Measurements from ENCODE around the gene LSP1.

The LSP1 gene

DNA sequence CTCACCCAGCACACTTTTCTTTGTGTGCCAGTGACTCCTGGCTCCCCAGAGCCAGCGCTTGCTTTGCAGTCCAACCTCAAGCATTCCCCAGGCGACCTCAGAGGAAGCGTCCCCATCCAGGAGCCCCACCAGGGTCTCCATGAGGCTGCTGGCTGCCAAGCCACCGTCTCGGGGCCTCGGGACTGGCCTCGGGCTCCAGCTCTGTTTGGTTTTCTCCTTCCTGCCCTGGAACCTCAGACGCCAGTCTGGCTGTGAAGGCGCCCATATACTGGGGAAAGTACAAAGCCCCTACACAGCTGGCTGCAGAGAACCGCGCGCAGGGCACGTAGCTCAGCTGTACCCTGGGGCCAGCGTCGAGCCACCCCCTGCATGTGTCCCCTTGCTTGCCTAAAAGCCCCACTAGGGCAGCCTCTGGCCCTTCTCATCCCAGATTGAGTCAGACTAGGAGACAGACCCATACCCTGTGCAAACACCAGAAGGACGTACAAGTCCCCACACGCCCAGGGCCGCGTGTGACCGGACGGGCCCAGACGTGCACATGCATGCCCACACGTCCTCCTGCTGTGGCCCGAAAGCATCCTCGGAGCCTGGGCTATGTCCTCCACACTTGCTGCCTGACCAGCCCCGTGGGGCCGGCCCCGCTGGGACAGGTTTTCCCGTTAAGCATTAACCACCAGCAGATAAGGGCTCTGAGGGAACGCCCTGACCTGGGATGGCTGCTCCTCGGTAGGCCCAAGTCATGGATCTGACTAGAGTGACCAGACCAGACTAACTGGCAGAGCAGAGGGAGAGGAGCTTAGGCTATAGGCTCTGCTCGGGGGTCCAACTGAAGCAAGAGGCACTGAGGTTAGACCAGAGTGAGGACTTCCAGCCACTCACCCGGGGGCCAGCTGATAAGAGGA, 22.3 kb upstream of the LSP1 start:
- Histone ChIP-seq H3K9me3 (ENCODE audit: severe bottlenecking) (no peaks in the 10 kb centered on the region), H3K27ac (ENCODE audit: poor library complexity, severe bottlenecking) (peak overlapping the region; percentile 96), H3K4me3 (ENCODE audit: severe bottlenecking) (no peak overlapping the region), H3K36me3 (ENCODE audit: low read depth) (no peaks in the 10 kb centered on the region), H3K27me3 (ENCODE audit: insufficient read depth, poor library complexity, severe bottlenecking) (no peaks in the 10 kb centered on the region), H3K4me1 (ENCODE audit: insufficient read depth, poor library complexity, severe bottlenecking) (peaks cover 72% of the 10 kb centered on the region)
- ATAC-seq (ENCODE audit: low read depth) (peak; percentile 52), DNase-seq (ENCODE audit: low spot score) (peak; percentile 98)
- TF ChIP-seq, protein P1, sequence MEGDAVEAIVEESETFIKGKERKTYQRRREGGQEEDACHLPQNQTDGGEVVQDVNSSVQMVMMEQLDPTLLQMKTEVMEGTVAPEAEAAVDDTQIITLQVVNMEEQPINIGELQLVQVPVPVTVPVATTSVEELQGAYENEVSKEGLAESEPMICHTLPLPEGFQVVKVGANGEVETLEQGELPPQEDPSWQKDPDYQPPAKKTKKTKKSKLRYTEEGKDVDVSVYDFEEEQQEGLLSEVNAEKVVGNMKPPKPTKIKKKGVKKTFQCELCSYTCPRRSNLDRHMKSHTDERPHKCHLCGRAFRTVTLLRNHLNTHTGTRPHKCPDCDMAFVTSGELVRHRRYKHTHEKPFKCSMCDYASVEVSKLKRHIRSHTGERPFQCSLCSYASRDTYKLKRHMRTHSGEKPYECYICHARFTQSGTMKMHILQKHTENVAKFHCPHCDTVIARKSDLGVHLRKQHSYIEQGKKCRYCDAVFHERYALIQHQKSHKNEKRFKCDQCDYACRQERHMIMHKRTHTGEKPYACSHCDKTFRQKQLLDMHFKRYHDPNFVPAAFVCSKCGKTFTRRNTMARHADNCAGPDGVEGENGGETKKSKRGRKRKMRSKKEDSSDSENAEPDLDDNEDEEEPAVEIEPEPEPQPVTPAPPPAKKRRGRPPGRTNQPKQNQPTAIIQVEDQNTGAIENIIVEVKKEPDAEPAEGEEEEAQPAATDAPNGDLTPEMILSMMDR (IDR thresholded peaks at IDR 0.05; ENCODE audit: poor library complexity, severe bottlenecking) = no peak

DNA sequence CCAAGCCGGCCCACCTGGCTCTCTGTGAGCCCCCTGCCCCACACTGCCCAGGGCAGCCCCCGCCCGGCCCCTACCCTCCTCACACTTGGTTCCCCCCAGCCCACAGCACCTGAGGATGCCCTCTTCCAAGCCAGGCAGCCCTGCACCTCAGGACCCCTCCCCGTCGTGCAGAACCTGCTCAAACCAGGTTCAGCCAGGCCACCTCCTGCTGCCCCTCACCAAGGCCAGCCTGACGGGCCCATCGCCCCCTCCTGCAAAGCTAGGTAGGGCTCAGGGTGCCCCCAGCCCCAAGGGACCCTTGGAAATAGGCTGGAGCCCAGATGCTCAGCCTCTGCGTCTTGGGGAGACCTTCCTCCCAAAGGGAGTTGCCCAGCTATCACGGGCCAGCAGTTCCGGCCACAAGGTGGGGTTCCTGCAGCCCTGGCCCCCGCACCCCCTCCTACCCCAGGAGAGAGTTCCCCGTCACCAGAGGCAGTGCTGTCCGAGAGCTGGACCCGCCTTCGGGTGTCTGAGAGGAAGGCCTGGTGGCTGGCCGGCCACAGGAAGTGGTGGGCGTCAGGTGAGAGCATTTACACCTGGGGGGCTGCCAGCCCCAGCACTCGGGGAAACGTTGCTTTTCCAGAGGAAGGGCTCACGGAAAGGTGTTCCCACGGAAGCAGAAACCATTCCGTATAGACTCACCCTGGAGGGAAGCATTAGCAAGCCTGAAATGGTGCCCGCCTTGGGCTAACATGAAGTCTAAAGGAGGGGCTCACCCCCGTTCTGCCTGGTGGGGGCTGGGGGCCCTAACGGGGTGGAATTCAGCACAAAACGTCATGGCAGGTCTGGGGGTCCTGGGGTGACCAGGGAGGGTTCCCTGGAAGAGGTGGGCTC, 21.3 kb upstream of the LSP1 start:
- Histone ChIP-seq H3K27me3 (ENCODE audit: insufficient read depth, poor library complexity, severe bottlenecking) (no peaks in the 10 kb centered on the region), H3K4me3 (ENCODE audit: severe bottlenecking) (no peak overlapping the region), H3K9me3 (ENCODE audit: severe bottlenecking) (no peaks in the 10 kb centered on the region), H3K36me3 (ENCODE audit: low read depth) (no peaks in the 10 kb centered on the region), H3K4me1 (ENCODE audit: insufficient read depth, poor library complexity, severe bottlenecking) (peaks cover 70% of the 10 kb centered on the region), H3K27ac (ENCODE audit: poor library complexity, severe bottlenecking) (peak overlapping the region; percentile 96)
- DNase-seq (ENCODE audit: low spot score) = no peak
- TF ChIP-seq, protein P1 (IDR thresholded peaks at IDR 0.05; ENCODE audit: poor library complexity, severe bottlenecking) = no peak
- no peak for ATAC-seq (ENCODE audit: low read depth)

DNA sequence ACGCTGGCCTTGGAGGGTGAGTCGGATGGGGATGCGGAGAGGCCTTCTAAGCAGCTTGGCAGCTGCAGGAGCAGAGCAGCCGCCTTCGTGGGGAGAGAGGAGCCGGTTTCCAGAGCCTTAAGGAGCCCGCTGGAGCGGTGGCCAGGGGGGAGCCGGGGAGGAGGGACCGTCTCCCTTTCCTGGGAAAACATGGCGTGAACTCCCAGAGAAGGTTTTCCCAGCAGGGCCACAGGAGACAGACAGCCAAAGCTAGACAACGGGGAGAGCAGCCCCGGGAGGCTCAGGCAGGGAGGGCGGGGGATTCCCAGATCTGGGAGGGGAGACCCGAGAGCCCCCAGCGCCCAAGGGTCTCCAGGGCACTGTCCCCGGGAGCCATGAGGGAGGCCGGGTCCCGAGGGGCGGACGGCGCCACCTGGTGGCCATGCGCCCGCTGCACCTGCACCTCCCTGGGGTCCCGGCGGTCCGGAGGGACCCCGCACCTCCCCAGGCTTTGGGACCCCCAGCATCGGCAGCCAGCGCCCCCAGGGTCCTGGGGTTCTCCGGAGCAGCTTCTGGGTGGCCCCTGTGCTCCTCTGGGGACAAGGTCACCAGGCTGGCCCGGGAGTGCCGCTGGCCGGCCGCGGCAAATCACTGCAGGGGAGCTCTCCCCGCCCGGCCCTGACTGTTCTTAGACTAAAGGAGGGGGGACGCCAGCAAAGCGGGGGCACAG, 20.5 kb upstream of the LSP1 start:
- no peak for DNase-seq (ENCODE audit: low spot score)

DNA sequence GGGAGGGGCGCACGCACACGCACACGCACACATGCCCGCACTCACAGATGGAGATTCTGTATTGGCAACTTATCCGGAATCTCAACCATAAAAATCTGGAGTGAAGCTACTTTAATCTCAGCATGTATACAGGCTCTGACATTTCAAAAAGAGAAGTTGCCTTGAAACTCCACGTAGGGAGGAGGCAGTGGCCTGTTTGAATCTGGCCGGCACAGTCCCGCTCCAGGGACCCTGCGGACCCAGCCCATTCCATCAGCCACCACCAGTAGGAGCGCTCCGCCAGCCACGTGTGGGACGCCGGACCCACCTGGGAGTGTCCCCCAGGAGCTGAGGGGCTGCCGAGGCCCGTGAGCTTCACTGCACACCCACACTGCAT, 20.0 kb upstream of the LSP1 start:
- Histone ChIP-seq H3K9me3 (ENCODE audit: severe bottlenecking) (no peaks in the 10 kb centered on the region), H3K36me3 (ENCODE audit: low read depth) (no peaks in the 10 kb centered on the region), H3K27me3 (ENCODE audit: insufficient read depth, poor library complexity, severe bottlenecking) (no peaks in the 10 kb centered on the region), H3K4me1 (ENCODE audit: insufficient read depth, poor library complexity, severe bottlenecking) (peaks cover 57% of the 10 kb centered on the region), H3K4me3 (ENCODE audit: severe bottlenecking) (no peak overlapping the region), H3K27ac (ENCODE audit: poor library complexity, severe bottlenecking) (peak overlapping the region; percentile 96)
- ATAC-seq (ENCODE audit: low read depth) (no peak), DNase-seq (ENCODE audit: low spot score) (no peak)
- TF ChIP-seq, protein P1 (IDR thresholded peaks at IDR 0.05; ENCODE audit: poor library complexity, severe bottlenecking) = no peak

More for the DNA sequence above, 20.5 kb upstream of the LSP1 start:
- Histone ChIP-seq H3K27me3 (ENCODE audit: insufficient read depth, poor library complexity, severe bottlenecking) (no peaks in the 10 kb centered on the region), H3K4me3 (ENCODE audit: severe bottlenecking) (no peak overlapping the region), H3K27ac (ENCODE audit: poor library complexity, severe bottlenecking) (peak overlapping the region; percentile 96), H3K4me1 (ENCODE audit: insufficient read depth, poor library complexity, severe bottlenecking) (peaks cover 62% of the 10 kb centered on the region), H3K9me3 (ENCODE audit: severe bottlenecking) (no peaks in the 10 kb centered on the region), H3K36me3 (ENCODE audit: low read depth) (no peaks in the 10 kb centered on the region)
- TF ChIP-seq, protein P1 (IDR thresholded peaks at IDR 0.05; ENCODE audit: poor library complexity, severe bottlenecking) = peak; percentile 88
- ATAC-seq (ENCODE audit: low read depth) = no peak

All from RWPE2 (cell line).